DND-41 (cell line): Measurements from ENCODE around the gene TINAGL1.

Source experiments
- ATAC-seq: fragments of 200-7000 bp; cut with Tn5 transposase; 3 replicates; pipeline ENCODE4 v1.9.1; 2021; ENCODE audit warnings: low read depth; ENCODE audit not compliant: insufficient read depth
- DNase-seq: peaks from one replicate; pipeline ENCODE4 v3.0.0-alpha.2; 2020
- H2AFZ ChIP-seq: 2 replicates; pipeline ENCODE4 v1.6.0; 2012; ENCODE audit warnings: low read depth, low read length
- H3K27ac ChIP-seq: 2 replicates; pipeline ENCODE4 v1.5.1; 2012; ENCODE audit warnings: low read length, inconsistent platforms
- H3K27me3 ChIP-seq: fragments of 200-600 bp; sonication (generic); 2 replicates; pipeline ENCODE4 v1.6.0; 2012; ENCODE audit warnings: low read length, mild to moderate bottlenecking, inconsistent platforms; ENCODE audit not compliant: insufficient read depth, poor library complexity
- H3K36me3 ChIP-seq: 2 replicates; pipeline ENCODE4 v1.5.1; 2012; ENCODE audit warnings: low read length, inconsistent platforms; ENCODE audit not compliant: insufficient read depth
- H3K4me1 ChIP-seq: 2 replicates; pipeline ENCODE4 v1.5.1; 2012; ENCODE audit warnings: mild to moderate bottlenecking, low read length; ENCODE audit not compliant: insufficient read depth
- H3K4me2 ChIP-seq: 2 replicates; pipeline ENCODE4 v1.6.0; 2012; ENCODE audit warnings: mild to moderate bottlenecking, moderate library complexity, low read length, inconsistent platforms; ENCODE audit not compliant: insufficient read depth
- H3K4me3 ChIP-seq, 2 experiments: fragments of 200-600 bp in 1 of 2; shearing (Covaris generic) in 1 of 2; 2 replicates each; pipeline ENCODE4 v1.5.1; 2012 to 2016; ENCODE audit warnings: inconsistent platforms in 2 of 2, low read length in 2 of 2, mild to moderate bottlenecking in 2 of 2, low read depth in 1 of 2, moderate library complexity in 1 of 2
- H3K79me2 ChIP-seq: 2 replicates; pipeline ENCODE4 v1.6.0; 2012; ENCODE audit warnings: low read length, inconsistent platforms; ENCODE audit not compliant: insufficient read depth
- H3K9ac ChIP-seq: 2 replicates; pipeline ENCODE4 v1.6.0; 2012; ENCODE audit warnings: low read depth, mild to moderate bottlenecking, inconsistent platforms, low read length, moderate library complexity
- H3K9me3 ChIP-seq: 2 replicates; pipeline ENCODE4 v1.5.1; 2012; ENCODE audit warnings: low read length, moderate library complexity, mild to moderate bottlenecking, inconsistent platforms; ENCODE audit not compliant: insufficient read depth, severe bottlenecking
- H4K20me1 ChIP-seq: 2 replicates; pipeline ENCODE4 v1.6.0; 2012; ENCODE audit warnings: low read length; ENCODE audit not compliant: insufficient read depth
- CTCF ChIP-seq: IDR thresholded peaks from 2 replicates; pipeline ENCODE4 v1.5.1; 2012; ENCODE audit warnings: borderline replicate concordance, low read length, moderate library complexity, mild to moderate bottlenecking; ENCODE audit not compliant: poor library complexity, severe bottlenecking; ENCODE audit errors: extremely low read depth
- EZH2 ChIP-seq: IDR thresholded peaks from 3 replicates; pipeline ENCODE4 v1.6.1; 2012; ENCODE audit warnings: borderline replicate concordance, low read depth, mild to moderate bottlenecking, moderate library complexity, low read length, inconsistent platforms; ENCODE audit not compliant: severe bottlenecking

The TINAGL1 gene

GRCh38 chr1:31624309-31624708 lies 48.0 kb downstream of the TINAGL1 start:
- DNase-seq, result peak; percentile 16
- Histone ChIP-seq H3K9ac (no peak overlapping the region), H3K4me3 (no peak overlapping the region), H3K36me3 (peaks cover 23% of the 10 kb centered on the region), H3K27ac (no peak overlapping the region), H4K20me1 (no peaks in the 10 kb centered on the region), H2AFZ (no peak overlapping the region), H3K79me2 (no peaks in the 10 kb centered on the region), H3K9me3 (no peaks in the 10 kb centered on the region), H3K4me2 (no peak overlapping the region), H3K4me1 (no peaks in the 10 kb centered on the region), H3K27me3 (no peaks in the 10 kb centered on the region)
- ATAC-seq, result peak; percentile 53; the same call in 1 of the 3 replicates
- TF ChIP-seq CTCF (no peak), EZH2 (no peak)

- TF ChIP-seq EZH2 (no peak), CTCF (no peak)
- no peaks in the 10 kb centered on the region for H3K4me1 ChIP-seq
- H3K27me3 ChIP-seq, result no peaks in the 10 kb centered on the region
- no peak overlapping the region for H2AFZ ChIP-seq
- no peak overlapping the region for H3K9ac ChIP-seq
- H3K4me2 ChIP-seq, result no peak overlapping the region
- DNase-seq (no peak), ATAC-seq (no peak)
- peaks cover 29% of the 10 kb centered on the region for H3K36me3 ChIP-seq
- H3K9me3 ChIP-seq, result no peaks in the 10 kb centered on the region
- H3K79me2 ChIP-seq, result no peaks in the 10 kb centered on the region
- H4K20me1 ChIP-seq, result no peaks in the 10 kb centered on the region
- no peak overlapping the region for H3K4me3 ChIP-seq
- H3K27ac ChIP-seq, result no peak overlapping the region
Observed at GRCh38 chr1:31624731-31625514, 48.6 kb downstream of the TINAGL1 start.

GRCh38 chr1:31625561-31626222 lies 49.4 kb downstream of the TINAGL1 start:
- H3K4me1 ChIP-seq, result no peaks in the 10 kb centered on the region
- no peaks in the 10 kb centered on the region for H3K27me3 ChIP-seq
- TF ChIP-seq CTCF (no peak), EZH2 (no peak)
- peaks cover 37% of the 10 kb centered on the region for H3K36me3 ChIP-seq
- ATAC-seq (no peak), DNase-seq (no peak)
- H2AFZ ChIP-seq, result no peak overlapping the region
- no peak overlapping the region for H3K4me3 ChIP-seq
- no peaks in the 10 kb centered on the region for H3K79me2 ChIP-seq
- H3K4me2 ChIP-seq, result no peak overlapping the region
- H3K27ac ChIP-seq, result no peak overlapping the region
- no peaks in the 10 kb centered on the region for H4K20me1 ChIP-seq
- H3K9ac ChIP-seq, result no peak overlapping the region
- H3K9me3 ChIP-seq, result no peaks in the 10 kb centered on the region
